Measurements from ENCODE around the gene GALK2.
"Not testable (repeated sequence)": the region's sequence is repeated elsewhere in the genome, so short reads cannot be mapped to it uniquely, and the experiment has no call there.

Gene GALK2

GRCh38 chr15:49168016-49168415, 2.0 kb upstream of the GALK2 start:
- no peak for DNase-seq

- DNase-seq = no peak
These were observed 1.7 kb downstream of the GALK2 start for GRCh38 chr15:49171790-49172189.

GRCh38 chr15:49174902-49175301, 4.9 kb downstream of the GALK2 start:
- DNase-seq = no peak

GRCh38 chr15:49175582-49176397, 5.7 kb downstream of the GALK2 start:
- not testable (repeated sequence) for DNase-seq

GRCh38 chr15:49178497-49178896, 8.4 kb downstream of the GALK2 start:
- no peak for DNase-seq

- no peak for DNase-seq
These were observed 9.6 kb downstream of the GALK2 start for GRCh38 chr15:49179433-49180190.

- DNase-seq = no peak
These were observed 12.1 kb downstream of the GALK2 start for GRCh38 chr15:49182128-49182527.

- not testable (repeated sequence) for DNase-seq
These were observed 13.7 kb downstream of the GALK2 start for GRCh38 chr15:49183741-49184140.

- no peak for DNase-seq
These were observed 15.4 kb downstream of the GALK2 start for GRCh38 chr15:49185473-49185872.

GRCh38 chr15:49187549-49188245, 17.6 kb downstream of the GALK2 start:
- no peak for DNase-seq

- DNase-seq = no peak
These were observed 18.9 kb downstream of the GALK2 start for GRCh38 chr15:49188933-49189332.

- DNase-seq = no peak
These were observed 19.6 kb downstream of the GALK2 start for GRCh38 chr15:49189631-49190030.

GRCh38 chr15:49190586-49190985, 20.5 kb downstream of the GALK2 start:
- DNase-seq = no peak

GRCh38 chr15:49191892-49192291, 21.8 kb downstream of the GALK2 start:
- no peak for DNase-seq

- no peak for DNase-seq
These were observed 26.8 kb downstream of the GALK2 start for GRCh38 chr15:49196856-49197255.

GRCh38 chr15:49199666-49200065, 29.6 kb downstream of the GALK2 start:
- DNase-seq = no peak

GRCh38 chr15:49200347-49200746, 30.3 kb downstream of the GALK2 start:
- no peak for DNase-seq

GRCh38 chr15:49208102-49208501, 38.1 kb downstream of the GALK2 start:
- not testable (repeated sequence) for DNase-seq

- DNase-seq = no peak
These were observed 42.9 kb downstream of the GALK2 start for GRCh38 chr15:49212897-49213296.

- DNase-seq = peak; percentile 28
These were observed 46.0 kb downstream of the GALK2 start for GRCh38 chr15:49215768-49216739.

- DNase-seq = no peak
These were observed 53.7 kb downstream of the GALK2 start for GRCh38 chr15:49223536-49224274.

Measured in NCI-H2107 (cell line).